Glomerular endothelial cell (primary cell): ENCODE results near the gene CXCL14. TPM values are rescaled to one million over a fixed set of nuclear protein-coding genes. Genes with fewer than 3 reads are reported as not detected.

Source experiments
- DNase-seq: peaks from one replicate; pipeline ENCODE4 v3.0.0-alpha.2; 2011; ENCODE audit warnings: low read depth, low spot score; ENCODE audit errors: extremely low read depth
- total RNA-seq: library from RNA; depleted of rRNA; stranded (reverse); fragments of >200 nt; gene quantifications from 2 replicates; pipeline ENCODE4 v1.2.3, GENCODE V29; 2015

Gene CXCL14, protein sequence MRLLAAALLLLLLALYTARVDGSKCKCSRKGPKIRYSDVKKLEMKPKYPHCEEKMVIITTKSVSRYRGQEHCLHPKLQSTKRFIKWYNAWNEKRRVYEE
- total RNA-seq = not detected in 2 replicates

DNA sequence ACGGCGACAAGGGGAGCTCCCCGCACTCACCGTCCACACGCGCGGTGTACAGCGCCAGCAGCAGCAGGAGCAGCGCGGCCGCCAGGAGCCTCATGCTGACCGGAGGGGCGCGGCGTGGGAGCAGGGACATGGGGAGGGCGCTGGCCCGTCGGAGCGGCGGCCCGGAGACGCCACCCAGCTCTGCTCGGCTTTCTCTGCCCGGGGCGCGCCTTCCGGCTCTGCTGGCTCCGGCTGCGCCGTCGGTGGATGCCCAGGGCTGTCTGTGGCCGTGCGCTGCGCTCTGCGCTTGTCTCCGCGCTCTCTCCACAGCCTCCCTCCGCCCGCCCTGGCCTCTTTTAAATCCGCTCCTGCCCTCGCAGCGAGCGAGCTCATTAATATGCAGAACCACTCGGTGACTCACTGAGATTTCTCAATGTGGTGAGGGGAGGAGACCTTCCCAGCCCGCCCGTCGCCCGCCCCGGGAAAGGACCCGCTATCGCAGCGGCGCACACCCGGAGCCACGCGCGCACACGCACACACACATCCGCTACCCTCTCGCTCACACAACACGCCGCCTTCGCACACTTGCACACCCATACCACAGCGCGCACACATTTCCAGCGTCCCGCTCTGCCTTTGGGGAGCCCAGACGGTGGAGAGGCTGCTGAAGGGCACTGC is at the start of gene CXCL14:
Gene CXCL14 (minus strand): TSS at position 307 of the 657 bp plus-strand sequence. CDS start 213 bp downstream, at position 94.
- no peak for DNase-seq

DNA sequence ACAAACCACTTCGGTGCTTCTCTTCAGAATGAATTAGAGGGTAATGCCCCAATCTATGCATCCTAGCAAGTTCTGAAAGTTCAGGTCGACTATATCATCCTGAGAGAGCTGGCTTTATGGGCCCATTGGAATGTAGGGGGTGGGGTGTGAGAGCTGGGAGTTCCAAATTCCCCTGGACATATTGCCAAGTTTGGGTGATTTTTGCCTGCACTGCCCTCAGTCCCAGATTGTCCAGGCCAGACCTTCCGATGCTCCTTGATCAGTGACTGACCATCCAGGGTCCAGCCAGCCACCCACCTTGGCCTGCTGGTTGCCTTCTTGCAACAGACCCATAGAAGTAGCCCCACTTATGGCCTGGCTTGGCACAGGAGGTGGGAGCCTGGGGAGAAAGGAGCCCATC is 47.8 kb upstream of the CXCL14 start:
- DNase-seq = no peak

DNA sequence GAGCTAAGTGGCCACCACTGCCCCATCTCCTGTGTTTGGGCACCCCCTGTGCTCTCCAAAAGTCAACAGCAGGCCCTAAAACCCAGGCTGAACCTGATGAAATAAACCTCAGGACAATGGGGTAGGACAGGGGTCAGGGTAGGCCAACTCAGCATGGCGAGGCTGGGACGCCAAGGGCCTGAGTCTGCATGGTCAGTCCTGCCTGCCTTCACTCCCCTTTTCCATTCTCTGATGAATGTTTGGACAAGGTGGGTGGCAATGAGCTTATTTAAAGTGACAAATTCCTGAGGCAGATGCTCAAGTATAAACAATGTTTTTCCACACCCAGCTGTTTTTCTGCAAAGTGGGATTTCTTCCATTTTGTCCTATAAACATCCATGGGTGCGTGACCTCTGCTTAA is 47.2 kb upstream of the CXCL14 start:
- no peak for DNase-seq

DNA sequence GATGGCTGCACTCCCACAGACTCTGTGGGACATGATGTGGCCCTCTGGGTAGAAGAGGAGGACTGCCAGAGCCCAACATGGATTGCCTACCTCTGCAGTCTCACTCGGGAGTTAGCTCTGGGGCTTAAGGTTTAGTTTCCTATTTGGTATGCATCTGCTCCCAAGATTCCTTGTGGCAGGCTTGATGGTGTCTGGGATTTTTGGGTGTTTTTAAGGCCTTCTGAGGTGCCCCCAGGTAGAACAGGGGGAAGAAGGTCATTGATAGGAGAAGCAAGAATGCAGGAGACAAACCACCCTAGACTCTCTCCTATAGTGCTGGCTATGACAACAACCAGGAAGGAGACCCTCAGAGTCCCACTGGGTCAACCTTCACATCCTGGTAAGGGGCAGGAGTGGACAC is 46.7 kb upstream of the CXCL14 start:
- DNase-seq = no peak

DNA sequence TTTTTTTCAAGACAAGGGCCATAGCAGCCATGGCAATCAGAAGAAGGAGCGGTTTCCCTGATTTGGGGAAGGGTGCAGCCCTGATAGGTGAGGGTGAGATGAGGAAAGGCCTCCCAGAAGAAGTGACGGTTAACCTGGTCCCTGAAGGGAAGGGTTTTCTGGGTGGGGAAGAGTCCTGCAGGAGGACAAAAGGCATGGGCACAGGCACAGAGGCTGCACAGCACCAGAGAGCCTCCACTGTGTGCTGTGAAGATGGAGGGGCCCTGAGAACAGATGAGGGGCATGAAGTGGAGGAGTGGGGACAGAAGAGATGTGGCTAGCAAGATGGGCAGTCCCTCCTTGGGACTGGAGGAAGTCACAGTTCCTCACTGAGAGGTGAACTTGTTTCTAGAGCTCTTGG is 46.3 kb upstream of the CXCL14 start:
- DNase-seq = no peak

DNA sequence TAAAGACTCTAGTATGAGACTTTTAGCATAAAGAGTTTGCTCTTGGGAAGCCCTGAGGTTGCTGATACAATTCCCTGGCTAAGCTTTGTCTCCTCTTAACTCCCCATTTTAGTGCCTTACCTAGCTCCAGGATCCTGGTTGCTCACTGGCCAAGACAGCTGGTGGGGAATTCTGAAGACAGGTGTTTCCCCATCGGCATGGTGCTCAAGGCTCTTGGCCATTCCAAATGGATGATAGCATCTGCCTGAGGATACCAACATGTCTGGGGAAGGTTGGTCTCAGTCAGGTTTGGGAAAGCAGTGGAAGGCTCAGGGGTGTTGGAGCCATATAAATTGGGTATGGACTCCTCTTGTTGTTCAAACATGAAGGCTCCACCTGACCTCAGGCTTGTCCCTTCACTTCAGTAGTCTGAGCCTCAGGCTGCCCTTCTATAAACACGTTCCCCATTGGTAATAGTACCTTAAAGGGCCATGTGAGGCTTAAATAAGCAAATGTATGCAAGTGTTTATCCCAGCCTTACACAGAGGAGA is 44.5 kb upstream of the CXCL14 start:
- no peak for DNase-seq

DNA sequence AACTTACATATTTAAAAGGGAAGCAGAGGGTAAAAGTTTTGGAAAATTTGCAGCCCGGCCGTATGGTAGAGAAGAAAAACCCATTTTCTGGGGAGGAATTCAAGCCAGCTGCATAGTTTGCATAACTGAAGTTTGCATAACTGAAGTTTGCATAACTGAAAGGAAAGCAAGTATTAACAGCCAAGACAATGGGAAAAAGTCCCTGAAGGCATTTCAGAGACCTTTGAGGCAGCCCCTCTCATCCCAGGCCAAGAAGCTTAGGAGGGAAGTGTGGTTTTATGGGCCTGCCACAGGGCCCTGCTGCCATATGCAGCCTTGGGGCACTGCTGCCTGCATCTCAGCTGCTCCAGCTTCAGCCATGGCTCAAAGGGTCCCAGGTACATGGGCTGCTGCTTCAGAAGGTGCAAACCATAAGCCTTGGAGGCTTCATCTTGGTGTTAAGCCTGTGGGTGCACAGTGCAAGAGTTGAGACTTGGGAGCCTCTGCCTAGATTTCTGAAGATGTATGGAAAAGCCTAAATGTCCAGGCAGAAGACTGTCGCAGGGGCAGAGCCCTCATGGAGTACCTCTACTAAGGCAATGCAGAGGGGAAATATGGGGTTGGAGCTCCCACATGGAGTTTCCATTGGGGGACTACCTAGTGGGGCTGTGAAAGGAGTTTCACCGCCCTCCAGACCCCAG is 36.9 kb upstream of the CXCL14 start:
- no peak for DNase-seq

DNA sequence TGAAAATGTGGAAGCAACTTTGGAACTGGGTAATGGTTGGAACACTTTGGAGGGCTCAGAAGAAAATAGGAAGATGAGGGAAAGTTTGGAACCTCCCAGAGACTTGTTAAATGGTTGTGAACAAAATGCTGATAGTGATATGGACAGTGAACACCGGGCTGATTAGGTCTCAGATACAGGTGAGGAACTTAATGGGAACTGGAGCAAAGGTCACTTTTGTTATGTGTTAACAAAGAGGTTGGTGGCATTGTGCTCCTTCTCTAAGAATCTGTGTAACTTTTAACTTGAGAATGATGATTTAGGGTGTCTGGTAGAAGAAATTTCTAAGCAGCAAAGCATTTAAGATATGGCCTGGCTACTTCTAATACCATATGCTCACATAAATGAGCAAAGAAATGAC is 36.4 kb upstream of the CXCL14 start:
- no peak for DNase-seq

DNA sequence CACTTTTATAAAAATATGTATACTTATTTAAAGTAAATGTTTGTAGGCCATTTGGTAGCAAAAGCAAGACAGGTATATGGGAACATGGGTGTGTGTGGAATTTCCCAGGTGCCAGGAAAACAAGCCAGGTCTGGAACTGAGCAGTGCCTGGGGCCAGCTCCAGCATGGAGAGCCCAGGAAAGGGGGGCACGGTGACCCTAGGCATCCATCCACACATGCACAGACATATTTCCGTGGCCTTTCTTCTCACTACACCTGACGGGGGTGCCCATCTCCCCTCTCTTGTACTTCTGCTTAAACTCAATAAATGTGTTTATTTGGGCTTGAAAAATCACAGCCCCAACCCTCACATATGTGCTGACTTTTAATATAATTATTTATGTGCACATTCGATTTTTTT is 31.2 kb upstream of the CXCL14 start:
- no peak for DNase-seq

DNA sequence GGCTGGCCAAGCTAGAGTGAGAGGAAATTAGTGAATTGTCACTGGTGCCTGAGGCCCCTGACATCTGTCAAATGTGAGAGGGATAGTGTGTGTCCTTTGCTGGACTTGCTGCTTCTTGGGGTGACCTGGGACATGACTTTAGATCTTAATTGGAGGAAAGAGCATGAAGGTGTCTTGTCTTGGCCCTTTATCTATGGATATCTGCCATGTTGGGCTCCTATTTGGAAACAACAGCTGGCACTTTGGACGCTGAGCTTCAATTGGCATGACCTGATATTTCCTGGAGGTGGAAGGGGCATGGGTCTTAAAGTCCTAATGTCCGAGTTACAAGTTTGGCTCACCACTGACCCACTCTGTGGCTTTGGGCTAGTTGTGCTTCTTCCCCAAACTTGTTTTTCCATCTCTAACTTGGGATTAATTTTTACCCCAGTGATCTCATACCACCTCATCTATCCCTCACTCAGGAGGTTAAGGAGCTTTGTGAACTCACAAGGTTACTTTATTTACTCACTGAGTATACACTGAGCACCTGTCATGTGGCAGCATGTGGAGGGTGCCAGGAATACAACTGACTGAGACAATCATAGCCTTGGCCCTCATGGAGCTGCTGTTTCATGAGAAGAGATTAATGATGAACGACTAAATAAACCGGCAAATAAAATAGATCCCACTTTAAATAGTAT is 30.1 kb upstream of the CXCL14 start:
- DNase-seq = no peak

DNA sequence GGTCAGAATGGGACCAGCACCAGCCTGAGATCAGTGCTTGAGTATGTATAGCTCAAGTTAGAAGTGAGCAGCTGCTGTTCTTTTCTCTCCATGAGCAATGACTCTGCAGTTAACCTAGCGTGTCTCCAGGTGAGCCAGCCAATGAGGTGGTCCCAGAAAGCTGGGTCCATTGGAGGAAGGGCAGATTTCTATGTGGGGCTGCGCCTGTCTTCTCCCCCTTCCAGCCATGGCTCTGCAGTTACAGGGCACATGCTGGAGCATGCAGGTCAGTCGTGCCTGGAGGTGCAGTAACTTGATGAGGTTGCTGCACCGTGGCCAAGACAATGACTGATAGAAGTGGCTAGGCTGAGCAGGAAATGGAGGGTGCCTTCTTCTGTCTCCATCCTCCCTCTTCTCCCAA is 29.6 kb upstream of the CXCL14 start:
- no peak for DNase-seq

DNA sequence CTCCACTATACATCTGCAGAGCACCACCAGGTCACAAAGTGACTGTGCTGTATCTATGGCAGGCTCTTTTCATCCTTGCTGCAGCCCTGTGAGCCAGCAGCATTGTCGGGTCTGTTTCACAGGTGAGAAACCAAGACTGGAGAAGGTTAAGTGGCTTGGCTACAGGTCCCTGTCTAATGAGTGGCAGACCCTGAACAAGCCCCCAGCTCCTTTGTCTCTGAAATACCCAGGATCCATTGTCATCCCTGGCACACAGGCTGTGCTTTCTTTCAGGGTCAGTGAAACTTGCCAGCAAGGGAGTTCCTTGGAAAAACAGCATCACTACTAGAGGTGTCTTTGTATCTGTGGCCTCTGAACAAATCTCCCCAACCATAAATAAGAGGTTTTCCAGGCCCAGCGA is 27.6 kb upstream of the CXCL14 start:
- no peak for DNase-seq

DNA sequence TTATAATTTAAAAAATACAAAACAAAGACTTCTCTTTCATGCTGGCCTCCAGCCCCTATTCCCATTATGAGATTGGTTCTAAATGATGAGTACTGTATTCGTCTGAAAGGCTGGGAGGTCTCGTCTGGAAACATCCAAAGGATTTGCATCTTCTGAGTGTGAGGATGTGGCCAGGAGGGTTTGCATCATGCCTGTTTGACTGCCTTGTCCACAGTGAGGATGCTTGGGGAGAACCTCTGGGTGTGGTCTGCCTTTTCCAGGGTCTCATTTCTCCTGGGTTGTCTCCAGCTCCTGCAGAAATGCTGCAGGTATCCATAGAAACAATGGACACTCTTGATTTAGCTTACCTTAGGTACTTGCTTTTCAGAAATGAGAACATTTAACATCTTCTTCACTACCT is 26.4 kb upstream of the CXCL14 start:
- no peak for DNase-seq

DNA sequence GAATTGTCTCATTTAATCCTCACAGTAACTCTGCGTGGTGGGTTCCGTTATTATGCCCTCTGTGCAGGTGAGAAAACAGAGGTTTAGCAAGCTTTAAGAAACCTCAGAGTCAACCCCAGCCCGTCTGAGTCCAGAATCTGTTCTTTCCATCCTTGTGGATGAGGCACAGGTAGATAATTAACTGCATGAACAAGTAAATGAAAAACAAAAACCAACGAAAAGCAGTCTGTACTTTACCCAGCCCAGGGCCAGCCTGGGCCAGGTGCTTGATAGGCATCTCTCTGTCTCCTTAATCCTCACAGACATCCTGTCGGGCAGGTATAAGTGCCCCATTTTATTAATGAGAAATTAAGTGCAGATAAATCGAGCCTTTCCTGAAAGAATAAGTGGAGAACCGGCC is 25.3 kb upstream of the CXCL14 start:
- no peak for DNase-seq

DNA sequence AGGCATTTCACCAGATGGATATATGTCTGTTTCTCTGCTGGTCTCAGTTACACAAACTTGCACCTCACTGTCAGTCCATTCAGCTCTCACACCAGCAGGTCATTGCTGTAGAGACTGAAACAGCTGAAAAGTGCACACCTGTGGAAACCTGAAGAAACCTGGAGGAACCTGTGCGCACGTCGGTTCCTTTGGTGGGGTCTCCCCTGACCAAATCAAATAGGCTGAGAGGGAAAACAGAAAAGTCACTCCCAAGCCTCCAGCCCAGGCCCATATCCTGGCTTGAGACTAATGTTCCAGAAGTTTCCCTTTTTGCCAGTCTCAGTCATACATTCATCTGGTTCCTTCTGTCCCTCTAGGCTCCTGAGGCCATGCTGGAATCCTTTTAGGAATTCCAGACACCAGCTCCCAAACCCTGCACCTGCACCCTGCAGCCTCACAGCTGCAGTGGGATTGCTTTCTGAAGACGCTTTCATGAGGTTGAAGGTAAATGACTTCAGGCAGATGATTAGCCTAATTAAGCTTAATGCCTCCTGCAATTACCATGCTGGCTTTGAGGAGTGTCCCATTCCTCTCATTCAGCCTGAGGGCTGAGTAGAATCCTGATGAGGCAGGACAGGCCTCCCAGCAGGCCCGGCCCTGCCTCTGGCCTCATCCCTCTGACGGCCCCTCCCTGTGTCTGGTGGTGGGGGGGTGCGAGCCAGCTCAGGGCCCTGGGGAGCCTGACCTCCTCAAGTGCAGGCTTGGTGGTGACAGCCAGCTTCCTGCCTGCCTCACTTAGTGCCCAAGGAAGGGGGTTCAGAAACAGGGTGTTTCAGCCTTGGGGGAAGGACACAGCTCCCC is 24.3 kb upstream of the CXCL14 start:
- DNase-seq = no peak

DNA sequence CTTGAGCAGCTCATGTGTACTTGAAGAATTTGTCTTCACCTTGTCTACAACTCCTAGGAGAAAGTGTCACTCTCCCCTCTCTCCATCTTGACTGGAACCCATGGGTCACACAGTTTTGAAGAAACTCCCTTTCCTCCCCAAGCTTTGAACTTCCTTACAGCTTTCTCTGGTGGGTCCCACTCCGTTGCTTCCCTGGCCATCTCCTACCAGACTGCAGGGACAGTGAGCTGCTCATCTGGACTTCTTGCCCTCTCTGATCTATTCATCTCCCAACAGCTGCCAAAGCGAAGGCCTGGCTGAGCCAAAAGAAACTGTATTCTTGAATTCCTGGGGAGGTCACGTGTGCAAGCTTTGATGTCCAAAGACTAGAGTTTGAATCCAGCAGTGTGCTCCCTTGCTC is 22.7 kb upstream of the CXCL14 start:
- DNase-seq = no peak

DNA sequence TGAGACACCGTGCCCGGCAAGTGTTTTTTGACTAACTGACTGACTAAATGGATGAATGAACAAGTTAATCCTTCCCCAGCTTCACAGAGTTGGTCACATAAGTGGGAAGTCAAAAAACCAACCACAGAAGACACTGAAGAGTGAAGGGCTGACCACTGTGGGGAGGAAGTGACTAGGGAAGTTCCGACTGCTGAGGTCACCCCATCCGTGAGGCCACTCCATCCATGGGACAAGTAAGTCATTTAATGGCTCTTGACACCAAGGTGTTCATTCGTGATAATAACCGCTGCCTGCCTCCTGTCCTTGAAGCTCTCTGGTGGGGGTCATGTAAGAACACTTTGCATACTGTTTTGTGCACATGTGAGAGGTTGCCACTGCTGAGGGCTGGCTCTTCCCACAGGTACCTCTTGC is 22.2 kb upstream of the CXCL14 start:
- DNase-seq = no peak

DNA sequence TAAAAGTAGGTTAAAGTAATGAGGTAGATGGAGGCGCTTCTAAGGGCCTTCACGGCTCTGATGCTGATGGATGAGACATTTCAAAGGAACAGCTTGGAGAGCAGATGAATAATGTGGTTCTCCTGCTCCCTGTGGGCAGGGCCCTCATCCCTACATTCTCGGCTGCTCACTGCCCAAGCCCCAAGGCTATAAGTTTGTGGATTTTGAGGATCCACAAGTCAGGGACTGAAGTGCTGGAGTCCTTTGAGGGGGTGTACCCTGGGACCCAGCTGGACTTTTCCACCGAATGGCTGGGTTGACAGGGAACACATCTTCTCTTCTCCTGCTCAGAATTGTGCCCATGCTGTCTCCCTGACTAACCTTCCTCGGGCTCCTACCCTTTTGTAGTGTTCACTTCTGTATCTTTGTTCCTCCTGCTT is 21.4 kb upstream of the CXCL14 start:
- no peak for DNase-seq

DNA sequence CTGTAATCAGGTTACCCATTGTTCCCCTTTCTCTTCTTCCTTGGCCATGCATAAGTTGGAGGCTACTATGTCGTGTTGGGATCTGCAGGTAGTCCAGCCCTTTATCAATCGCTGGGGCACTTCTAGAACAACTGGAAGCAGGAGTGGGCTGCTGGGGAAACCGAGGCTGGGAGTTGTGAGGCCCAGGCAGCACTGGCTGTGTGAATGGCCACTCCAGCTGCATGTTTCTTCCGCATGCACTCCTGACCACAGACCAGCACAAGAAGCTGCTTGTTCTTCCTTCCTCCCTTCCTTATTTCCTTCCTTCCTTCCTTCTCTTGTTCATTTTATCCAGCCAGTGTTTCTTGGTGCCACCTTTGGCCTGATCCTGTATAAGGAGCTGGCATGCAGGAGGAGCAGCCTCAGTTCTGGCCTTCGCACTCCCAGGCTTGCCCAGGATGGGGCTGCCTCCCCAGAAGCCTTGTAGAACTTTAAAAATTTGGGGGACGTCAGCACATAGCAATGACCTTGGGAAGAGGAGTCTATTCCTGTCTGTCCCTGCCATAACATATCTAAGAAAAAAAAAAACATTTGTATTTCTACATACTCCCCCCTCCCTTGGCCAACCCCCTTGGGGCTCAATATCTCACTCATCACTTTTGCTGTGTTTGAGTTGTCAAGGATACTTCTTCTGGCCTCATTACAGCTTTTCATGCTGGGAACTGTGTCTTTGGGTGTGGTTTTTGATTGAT is 20.8 kb upstream of the CXCL14 start:
- DNase-seq = no peak
